ENCODE results near the gene PCLO.
"Not testable (repeated sequence)": the region's sequence is repeated elsewhere in the genome, so short reads cannot be mapped to it uniquely, and the experiment has no call there.

PCLO gene

GRCh38 chr7:82964150-82964882 is 198.4 kb downstream of the PCLO start:
- no peak for DNase-seq (ENCODE audit: low read depth in 2 of 2)

- no peak for DNase-seq (ENCODE audit: low read depth in 2 of 2)
These were observed 201.4 kb downstream of the PCLO start for GRCh38 chr7:82961240-82961639.

GRCh38 chr7:82959528-82959927 is 203.2 kb downstream of the PCLO start:
- no peak for DNase-seq (ENCODE audit: low read depth in 2 of 2)

GRCh38 chr7:82957521-82957920 is 205.2 kb downstream of the PCLO start:
- no peak for DNase-seq (ENCODE audit: low read depth in 2 of 2)

- no peak for DNase-seq (ENCODE audit: low read depth in 2 of 2)
These were observed 209.2 kb downstream of the PCLO start for GRCh38 chr7:82953324-82954027.

- DNase-seq (ENCODE audit: low read depth in 2 of 2), result no peak
These were observed 212.2 kb downstream of the PCLO start for GRCh38 chr7:82950436-82950835.

- no peak for DNase-seq (ENCODE audit: low read depth in 2 of 2)
These were observed 217.2 kb downstream of the PCLO start for GRCh38 chr7:82945480-82945879.

- DNase-seq (ENCODE audit: low read depth in 2 of 2), result no peak
These were observed 217.6 kb downstream of the PCLO start for GRCh38 chr7:82945056-82945455.

- DNase-seq (ENCODE audit: low read depth in 2 of 2), result no peak
These were observed 230.2 kb downstream of the PCLO start for GRCh38 chr7:82932516-82932915.

- DNase-seq (ENCODE audit: low read depth in 2 of 2), result no peak
These were observed 236.2 kb downstream of the PCLO start for GRCh38 chr7:82926477-82926876.

- no peak for DNase-seq (ENCODE audit: low read depth in 2 of 2)
These were observed 237.4 kb downstream of the PCLO start for GRCh38 chr7:82925331-82925730.

GRCh38 chr7:82906502-82906901 is 256.2 kb downstream of the PCLO start:
- DNase-seq (ENCODE audit: low read depth in 2 of 2), result no peak

GRCh38 chr7:82904871-82905270 is 257.8 kb downstream of the PCLO start:
- no peak for DNase-seq (ENCODE audit: low read depth in 2 of 2)

GRCh38 chr7:82901098-82901497 is 261.6 kb downstream of the PCLO start:
- not testable (repeated sequence) for DNase-seq (ENCODE audit: low read depth in 2 of 2)

- DNase-seq (ENCODE audit: low read depth in 2 of 2), result no peak
These were observed 265.2 kb downstream of the PCLO start for GRCh38 chr7:82897500-82897899.

GRCh38 chr7:82894341-82894740 is 268.3 kb downstream of the PCLO start:
- not testable (repeated sequence) for DNase-seq (ENCODE audit: low read depth in 2 of 2)

GRCh38 chr7:82886324-82886723 is 276.4 kb downstream of the PCLO start:
- no peak for DNase-seq (ENCODE audit: low read depth in 2 of 2)

GRCh38 chr7:82865856-82866255 is 296.8 kb downstream of the PCLO start:
- DNase-seq (ENCODE audit: low read depth in 2 of 2), result no peak

GRCh38 chr7:82859106-82859850 is 303.4 kb downstream of the PCLO start:
- DNase-seq (ENCODE audit: low read depth in 2 of 2), result no peak

- DNase-seq (ENCODE audit: low read depth in 2 of 2), result no peak
These were observed 311.6 kb downstream of the PCLO start for GRCh38 chr7:82851121-82851520.

GRCh38 chr7:82841828-82842227 is 320.9 kb downstream of the PCLO start:
- no peak for DNase-seq (ENCODE audit: low read depth in 2 of 2)

- no peak for DNase-seq (ENCODE audit: low read depth in 2 of 2)
These were observed 322.6 kb downstream of the PCLO start for GRCh38 chr7:82840061-82840460.

- no peak for DNase-seq (ENCODE audit: low read depth in 2 of 2)
These were observed 323.1 kb downstream of the PCLO start for GRCh38 chr7:82839555-82839954.
